BLaER1 (cell line): ENCODE results near the gene RPUSD2.

Experiments
- H3K27ac ChIP-seq: shearing (Covaris generic); formaldehyde crosslinking; 2 replicates; pipeline ENCODE4 v1.8.1; 2022
- H3K27me3 ChIP-seq: shearing (Covaris generic); formaldehyde crosslinking; 2 replicates; pipeline ENCODE4 v1.8.1; 2022
- H3K36me3 ChIP-seq: shearing (Covaris generic); formaldehyde crosslinking; 2 replicates; pipeline ENCODE4 v1.8.1; 2022
- H3K4me1 ChIP-seq: shearing (Covaris generic); formaldehyde crosslinking; 2 replicates; pipeline ENCODE4 v1.8.1; 2022
- H3K4me2 ChIP-seq: shearing (Covaris generic); formaldehyde crosslinking; 2 replicates; pipeline ENCODE4 v1.8.1; 2022
- H3K4me3 ChIP-seq: shearing (Covaris generic); formaldehyde crosslinking; 2 replicates; pipeline ENCODE4 v1.8.1; 2022
- H3K9ac ChIP-seq: shearing (Covaris generic); formaldehyde crosslinking; 2 replicates; pipeline ENCODE4 v1.8.1; 2022
- H3K9me3 ChIP-seq: shearing (Covaris generic); formaldehyde crosslinking; 2 replicates; pipeline ENCODE4 v1.8.1; 2022
- H4K20me1 ChIP-seq: shearing (Covaris generic); formaldehyde crosslinking; 2 replicates; pipeline ENCODE4 v1.8.1; 2022
- Cebpa-rat ChIP-seq: shearing (Covaris generic); IDR thresholded peaks from 2 replicates; pipeline ENCODE4 v1.8.1; 2022

RPUSD2 gene

GRCh38 chr15:40600956-40601355, 31.9 kb downstream of the RPUSD2 start:
- no peaks in the 10 kb centered on the region for H3K27me3 ChIP-seq
- peaks cover 12% of the 10 kb centered on the region; the same call in 1 of the 2 replicates for H4K20me1 ChIP-seq
- TF ChIP-seq Cebpa-rat, result no peak
- peaks cover 59% of the 10 kb centered on the region for H3K36me3 ChIP-seq
- H3K27ac ChIP-seq, result no peak overlapping the region
- no peak overlapping the region for H3K9ac ChIP-seq
- H3K9me3 ChIP-seq, result peaks cover 11% of the 10 kb centered on the region; the same call in 1 of the 2 replicates
- H3K4me2 ChIP-seq, result no peak overlapping the region
- peaks cover 9% of the 10 kb centered on the region for H3K4me1 ChIP-seq
- no peak overlapping the region for H3K4me3 ChIP-seq

- Histone ChIP-seq H3K4me2 (no peak overlapping the region), H3K4me1 (no peaks in the 10 kb centered on the region), H3K9ac (no peak overlapping the region), H3K36me3 (peaks cover 79% of the 10 kb centered on the region), H3K27ac (no peak overlapping the region), H3K9me3 (peaks cover 11% of the 10 kb centered on the region; the same call in 1 of the 2 replicates), H3K4me3 (no peak overlapping the region), H4K20me1 (peaks cover 12% of the 10 kb centered on the region; the same call in 1 of the 2 replicates), H3K27me3 (no peaks in the 10 kb centered on the region)
- TF ChIP-seq Cebpa-rat, result no peak
Observed at GRCh38 chr15:40603935-40604334, 34.8 kb downstream of the RPUSD2 start.

GRCh38 chr15:40613080-40613479, 44.0 kb downstream of the RPUSD2 start:
- no peak overlapping the region for H3K9ac ChIP-seq
- H3K4me3 ChIP-seq, result no peak overlapping the region
- TF ChIP-seq Cebpa-rat, result no peak
- no peaks in the 10 kb centered on the region for H3K4me1 ChIP-seq
- no peaks in the 10 kb centered on the region for H4K20me1 ChIP-seq
- no peak overlapping the region for H3K27ac ChIP-seq
- no peak overlapping the region for H3K4me2 ChIP-seq
- H3K9me3 ChIP-seq, result no peaks in the 10 kb centered on the region
- peaks cover 89% of the 10 kb centered on the region for H3K36me3 ChIP-seq
- H3K27me3 ChIP-seq, result no peaks in the 10 kb centered on the region

- Histone ChIP-seq H3K4me1 (no peaks in the 10 kb centered on the region), H3K27me3 (no peaks in the 10 kb centered on the region), H3K9me3 (no peaks in the 10 kb centered on the region), H3K4me2 (no peak overlapping the region), H3K4me3 (no peak overlapping the region), H4K20me1 (no peaks in the 10 kb centered on the region), H3K36me3 (peaks cover 89% of the 10 kb centered on the region), H3K27ac (no peak overlapping the region), H3K9ac (no peak overlapping the region)
- no peak for TF ChIP-seq Cebpa-rat
Observed at GRCh38 chr15:40618023-40618422, 48.9 kb downstream of the RPUSD2 start.

- H3K9me3 ChIP-seq, result no peaks in the 10 kb centered on the region
- no peak overlapping the region for H3K4me2 ChIP-seq
- peaks cover 89% of the 10 kb centered on the region for H3K36me3 ChIP-seq
- H3K27me3 ChIP-seq, result no peaks in the 10 kb centered on the region
- no peaks in the 10 kb centered on the region for H4K20me1 ChIP-seq
- no peak overlapping the region for H3K9ac ChIP-seq
- H3K4me3 ChIP-seq, result no peak overlapping the region
- TF ChIP-seq Cebpa-rat, result no peak
- no peak overlapping the region for H3K27ac ChIP-seq
- H3K4me1 ChIP-seq, result no peaks in the 10 kb centered on the region
Observed at GRCh38 chr15:40618906-40619305, 49.8 kb downstream of the RPUSD2 start.

GRCh38 chr15:40623361-40623760, 54.3 kb downstream of the RPUSD2 start:
- no peaks in the 10 kb centered on the region for H3K9me3 ChIP-seq
- H3K9ac ChIP-seq, result no peak overlapping the region
- no peak overlapping the region for H3K4me2 ChIP-seq
- H3K4me1 ChIP-seq, result no peaks in the 10 kb centered on the region
- H3K4me3 ChIP-seq, result no peak overlapping the region
- no peaks in the 10 kb centered on the region for H3K27me3 ChIP-seq
- H3K27ac ChIP-seq, result no peak overlapping the region
- H3K36me3 ChIP-seq, result peaks cover 90% of the 10 kb centered on the region
- no peak for TF ChIP-seq Cebpa-rat
- H4K20me1 ChIP-seq, result no peaks in the 10 kb centered on the region
